ENCODE measurements around the gene CNPY1.
A peak's percentile ranks its signal among the peaks of the same experiment; 100 is the strongest.

Gene CNPY1

GRCh38 chr7:155464948-155465739 lies 81.2 kb downstream of the CNPY1 start:
- no peak for DNase-seq

- no peak for DNase-seq
Observed at GRCh38 chr7:155464183-155464582, 82.2 kb downstream of the CNPY1 start.

- DNase-seq: no peak
Observed at GRCh38 chr7:155463114-155463811, 83.1 kb downstream of the CNPY1 start.

GRCh38 chr7:155462163-155462735 lies 84.1 kb downstream of the CNPY1 start:
- no peak for DNase-seq

- no peak for DNase-seq
Observed at GRCh38 chr7:155461631-155462030, 84.7 kb downstream of the CNPY1 start.

GRCh38 chr7:155460926-155461613 lies 85.3 kb downstream of the CNPY1 start:
- DNase-seq: no peak

- no peak for DNase-seq
Observed at GRCh38 chr7:155459700-155460461, 86.5 kb downstream of the CNPY1 start.

GRCh38 chr7:155458878-155459699 lies 87.3 kb downstream of the CNPY1 start:
- DNase-seq: no peak

GRCh38 chr7:155458111-155458877 lies 88.1 kb downstream of the CNPY1 start, which contains the start of gene EN2:
Gene EN2 (plus strand): TSS chr7:155458129. CDS start chr7:155458378, 249 bp downstream.
- DNase-seq: no peak

GRCh38 chr7:155457544-155458110 lies 88.7 kb downstream of the CNPY1 start:
- no peak for DNase-seq

- DNase-seq: peak; percentile 62
Observed at GRCh38 chr7:155456738-155457543, 89.4 kb downstream of the CNPY1 start.

- DNase-seq: no peak
Observed at GRCh38 chr7:155455776-155456737, 90.3 kb downstream of the CNPY1 start.

- no peak for DNase-seq
Observed at GRCh38 chr7:155455132-155455693, 91.1 kb downstream of the CNPY1 start.

GRCh38 chr7:155454183-155455112 lies 91.9 kb downstream of the CNPY1 start:
- no peak for DNase-seq

GRCh38 chr7:155453296-155454182 lies 92.8 kb downstream of the CNPY1 start:
- DNase-seq: no peak

All from fibroblast of skin of abdomen (primary cell).